Gastrocnemius medialis (tissue), 4 donors: ENCODE measurements around the gene LOX. TPM values are rescaled to one million over a fixed set of nuclear protein-coding genes. Genes with fewer than 3 reads are reported as not detected.
A peak's percentile ranks its signal among the peaks of the same experiment; 100 is the strongest.

Experiments used
- ATAC-seq, 2 donors: fragments of 150-250 bp; one replicate each; pipeline ENCODE4 v1.9.1; 2016
- DNase-seq, 2 donors: peaks; one replicate each; pipeline ENCODE4 v3.0.0-alpha.2; 2019
- H3K27ac ChIP-seq, 4 donors: fragments of 200-600 bp; sonication (generic); 1 replicate in 1 of 4; 2 replicates in 3 of 4; pipeline ENCODE4 v1.5.1; 2016 to 2018; ENCODE audit warnings: mild to moderate bottlenecking in 2 of 4, moderate library complexity in 1 of 4
- H3K27me3 ChIP-seq, 3 donors: fragments of 200-600 bp; sonication (generic) in 2 of 3; 1 replicate in 1 of 3; 2 replicates in 2 of 3; pipeline versions ENCODE4 v1.5.1 to v1.6.0; 2016 to 2019; ENCODE audit warnings: mild to moderate bottlenecking in 1 of 3, moderate library complexity in 1 of 3
- H3K36me3 ChIP-seq, 2 donors: fragments of 200-600 bp; sonication (generic) in 1 of 2; one replicate each; pipeline ENCODE4 v1.5.1; 2017 to 2018
- H3K4me1 ChIP-seq, 2 donors: fragments of 200-600 bp; sonication (generic) in 1 of 2; one replicate each; pipeline ENCODE4 v1.5.1; 2016 to 2017; ENCODE audit warnings: mild to moderate bottlenecking in 2 of 2
- H3K4me3 ChIP-seq, 4 donors: fragments of 200-600 bp; sonication (generic) in 3 of 4; 1 replicate in 1 of 4; 2 replicates in 3 of 4; pipeline ENCODE4 v1.5.1; 2016 to 2019; ENCODE audit warnings: mild to moderate bottlenecking in 2 of 4
- H3K9me3 ChIP-seq, 3 donors: fragments of 200-600 bp; sonication (generic) in 2 of 3; 1 replicate in 1 of 3; 2 replicates in 2 of 3; pipeline ENCODE4 v1.5.1; 2016 to 2019
- POLR2A ChIP-seq, 2 donors: fragments of 450-650 bp; IDR thresholded peaks; one replicate each; pipeline ENCODE4 v1.6.1; 2017; ENCODE audit warnings: antibody characterized with exemption in 2 of 2, mild to moderate bottlenecking in 2 of 2, moderate library complexity in 2 of 2
- in situ Hi-C, 4 donors: fragments of 200-750 bp; cut with MboI; loops; one replicate each; pipeline versions ENCODE4 v1.15.0 to v1.8.0; 2017; ENCODE audit warnings: low sequenced_read_pairs in 4 of 4
- intact Hi-C: fragments of 100-400 bp; cut with DNase I; formaldehyde crosslinking; loops from one replicate; pipeline ENCODE4 v1.15.1; 2023; ENCODE audit warnings: low total_unique reads
- total RNA-seq, 4 donors: library from RNA; depleted of rRNA; stranded (reverse); fragments of >200 nt; gene quantifications; one replicate each; pipeline versions ENCODE4 v1.1.0 to v1.2.3, GENCODE V29; 2016
- TF ChIP-seq, protein P1 (sequence below), 5 experiments: fragments of 450-650 bp in 3 of 5; fragments of 200-600 bp in 2 of 5; sonication (generic) in 2 of 5; IDR thresholded peaks in 4 of 5; conservative IDR thresholded peaks in 1 of 5; 1 replicate in 4 of 5; 2 replicates in 1 of 5; pipeline ENCODE4 v1.5.1; 2016 to 2019; ENCODE audit warnings: antibody characterized with exemption in 5 of 5, mild to moderate bottlenecking in 3 of 5, moderate library complexity in 3 of 5

The LOX gene
- total RNA-seq, 4 donors from 2014 or later = 1.1 to 7.6 (median 2.3) TPM

DNA sequence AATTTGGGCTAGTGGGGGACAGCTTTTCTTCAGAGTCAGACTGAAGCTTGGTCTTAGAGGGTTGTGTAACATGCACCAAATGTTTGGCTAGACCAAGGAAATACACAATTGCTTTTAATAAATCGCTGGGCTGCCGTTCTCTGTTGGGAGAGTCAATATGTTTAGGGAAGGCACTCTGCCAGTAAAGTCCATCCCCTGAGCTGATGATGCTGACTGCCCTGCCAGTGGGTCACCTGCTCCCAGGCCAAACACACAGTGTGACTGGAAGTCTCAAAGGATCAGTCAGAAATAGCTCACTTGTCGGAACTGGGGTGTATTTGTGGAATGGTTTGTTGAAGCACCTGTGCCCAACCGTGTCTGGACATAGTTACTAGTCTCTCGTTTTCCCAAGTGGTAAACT is 33.4 kb upstream of the LOX start:
- intact Hi-C loops = no loop called here
- Histone ChIP-seq H3K36me3 (no peaks in the 10 kb centered on the region), H3K27ac (no peak overlapping the region), H3K4me1 (no peaks in the 10 kb centered on the region), H3K27me3 (no peaks in the 10 kb centered on the region), H3K4me3 (no peak overlapping the region), H3K9me3 (no peaks in the 10 kb centered on the region)
- in situ Hi-C loops = no loop called here
- no peak for TF ChIP-seq POLR2A (IDR thresholded peaks at IDR 0.05)
- TF ChIP-seq, protein P1, sequence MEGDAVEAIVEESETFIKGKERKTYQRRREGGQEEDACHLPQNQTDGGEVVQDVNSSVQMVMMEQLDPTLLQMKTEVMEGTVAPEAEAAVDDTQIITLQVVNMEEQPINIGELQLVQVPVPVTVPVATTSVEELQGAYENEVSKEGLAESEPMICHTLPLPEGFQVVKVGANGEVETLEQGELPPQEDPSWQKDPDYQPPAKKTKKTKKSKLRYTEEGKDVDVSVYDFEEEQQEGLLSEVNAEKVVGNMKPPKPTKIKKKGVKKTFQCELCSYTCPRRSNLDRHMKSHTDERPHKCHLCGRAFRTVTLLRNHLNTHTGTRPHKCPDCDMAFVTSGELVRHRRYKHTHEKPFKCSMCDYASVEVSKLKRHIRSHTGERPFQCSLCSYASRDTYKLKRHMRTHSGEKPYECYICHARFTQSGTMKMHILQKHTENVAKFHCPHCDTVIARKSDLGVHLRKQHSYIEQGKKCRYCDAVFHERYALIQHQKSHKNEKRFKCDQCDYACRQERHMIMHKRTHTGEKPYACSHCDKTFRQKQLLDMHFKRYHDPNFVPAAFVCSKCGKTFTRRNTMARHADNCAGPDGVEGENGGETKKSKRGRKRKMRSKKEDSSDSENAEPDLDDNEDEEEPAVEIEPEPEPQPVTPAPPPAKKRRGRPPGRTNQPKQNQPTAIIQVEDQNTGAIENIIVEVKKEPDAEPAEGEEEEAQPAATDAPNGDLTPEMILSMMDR (IDR thresholded peaks at IDR 0.05 in 4 of 5, conservative IDR thresholded peaks at IDR 0.05 in 1 of 5) = no peak
- ATAC-seq (no peak), DNase-seq (no peak)

DNA sequence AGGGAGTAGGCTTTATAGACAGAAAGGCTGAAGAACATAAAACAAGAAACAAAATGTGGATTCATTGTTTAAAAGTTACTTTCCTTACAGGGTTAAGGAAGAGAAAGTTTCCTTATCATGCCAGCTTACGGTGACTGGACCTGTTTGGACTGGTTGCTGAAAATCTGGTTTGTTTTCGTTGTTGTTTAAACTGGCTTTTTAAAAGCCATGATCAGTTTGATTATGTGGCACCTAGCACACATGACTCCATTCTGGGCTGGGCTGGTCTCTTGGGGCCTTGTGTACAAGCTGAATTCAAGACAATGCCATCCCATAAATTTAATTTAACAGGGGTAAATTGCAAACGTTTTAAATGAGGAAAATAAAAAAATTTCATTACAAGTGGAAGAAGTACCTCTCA is 32.9 kb upstream of the LOX start:
- in situ Hi-C loops = no loop called here
- Histone ChIP-seq H3K9me3 (no peaks in the 10 kb centered on the region), H3K36me3 (no peaks in the 10 kb centered on the region), H3K4me3 (no peak overlapping the region), H3K4me1 (no peaks in the 10 kb centered on the region), H3K27ac (no peak overlapping the region), H3K27me3 (no peaks in the 10 kb centered on the region)
- intact Hi-C loops = no loop called here
- DNase-seq = no peak
- TF ChIP-seq, protein P1 (IDR thresholded peaks at IDR 0.05 in 4 of 5, conservative IDR thresholded peaks at IDR 0.05 in 1 of 5) = no peak
- TF ChIP-seq POLR2A (IDR thresholded peaks at IDR 0.05) = no peak
- no peak for ATAC-seq

DNA sequence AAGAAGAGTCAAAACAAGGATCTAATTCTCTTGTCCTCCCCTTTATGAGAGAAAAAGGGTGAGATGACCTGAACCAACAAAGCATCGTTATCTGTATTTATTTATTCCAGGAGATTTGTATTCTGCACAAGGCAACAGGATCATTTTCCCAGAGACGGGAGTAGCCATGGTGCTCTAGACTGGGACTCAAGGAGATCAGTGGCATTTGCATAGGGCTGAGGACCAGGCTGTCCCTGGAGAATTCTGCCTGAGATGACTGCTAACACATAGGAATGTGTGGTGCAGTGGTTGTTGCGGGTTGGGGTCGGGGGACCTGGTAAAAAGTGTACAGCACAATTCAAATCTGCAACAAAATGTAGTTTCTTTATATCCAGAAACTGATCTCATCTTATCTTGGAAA is 29.0 kb upstream of the LOX start:
- ATAC-seq (no peak), DNase-seq (no peak)
- Histone ChIP-seq H3K4me1 (no peaks in the 10 kb centered on the region), H3K4me3 (no peak overlapping the region), H3K9me3 (no peaks in the 10 kb centered on the region), H3K36me3 (no peaks in the 10 kb centered on the region), H3K27ac (no peak overlapping the region), H3K27me3 (no peaks in the 10 kb centered on the region)
- TF ChIP-seq, protein P1 (IDR thresholded peaks at IDR 0.05 in 4 of 5, conservative IDR thresholded peaks at IDR 0.05 in 1 of 5) = no peak
- TF ChIP-seq POLR2A (IDR thresholded peaks at IDR 0.05) = no peak
- in situ Hi-C loops (no loop called here), intact Hi-C loops (no loop called here)

DNA sequence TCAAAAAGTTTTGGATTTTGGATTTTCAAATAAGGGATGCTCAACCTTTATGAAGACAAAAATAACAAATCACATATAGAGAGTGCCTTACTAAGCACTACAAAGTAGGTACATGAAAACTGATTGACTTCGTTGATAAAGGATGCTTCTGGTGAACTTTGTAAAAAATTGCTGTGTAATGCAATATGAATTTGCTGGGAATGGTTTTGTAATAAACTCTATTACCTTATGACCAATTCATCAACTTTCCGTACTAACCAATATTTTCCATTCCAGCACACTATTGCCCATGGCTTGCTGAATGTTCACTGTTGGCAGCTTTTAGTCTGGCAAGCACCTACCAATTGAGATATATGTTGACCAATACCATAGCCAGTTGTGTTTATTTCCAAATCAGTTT is 27.9 kb upstream of the LOX start:
- Histone ChIP-seq H3K4me1 (no peaks in the 10 kb centered on the region), H3K27ac (no peak overlapping the region), H3K36me3 (no peaks in the 10 kb centered on the region), H3K4me3 (no peak overlapping the region), H3K27me3 (no peaks in the 10 kb centered on the region), H3K9me3 (no peaks in the 10 kb centered on the region)
- DNase-seq (no peak), ATAC-seq (no peak)
- in situ Hi-C loops = no loop called here
- intact Hi-C loops = no loop called here
- TF ChIP-seq, protein P1 (IDR thresholded peaks at IDR 0.05 in 4 of 5, conservative IDR thresholded peaks at IDR 0.05 in 1 of 5) = no peak
- no peak for TF ChIP-seq POLR2A (IDR thresholded peaks at IDR 0.05)

DNA sequence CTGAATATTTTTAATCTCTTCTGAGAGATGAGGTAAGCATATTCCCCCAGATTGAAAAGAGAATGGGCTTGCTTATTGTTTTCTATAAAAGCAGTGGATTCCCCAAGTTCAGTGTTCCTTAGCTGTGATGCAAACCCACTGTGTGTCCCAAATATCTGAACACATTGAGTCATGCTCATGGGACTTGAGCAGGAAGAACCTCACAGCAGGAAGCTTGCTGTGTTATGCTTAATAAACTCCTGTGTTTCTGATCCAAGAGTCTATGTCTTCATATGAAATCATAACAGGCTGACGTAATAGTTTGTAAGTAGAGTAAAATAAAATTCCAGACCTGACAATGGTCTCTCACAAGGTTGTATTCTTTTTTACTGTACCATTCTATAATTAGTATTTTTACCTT is 24.8 kb upstream of the LOX start:
- intact Hi-C loops (no loop called here), in situ Hi-C loops (no loop called here)
- Histone ChIP-seq H3K4me1 (no peaks in the 10 kb centered on the region), H3K36me3 (no peaks in the 10 kb centered on the region), H3K9me3 (no peaks in the 10 kb centered on the region), H3K27me3 (no peaks in the 10 kb centered on the region), H3K4me3 (no peak overlapping the region), H3K27ac (no peak overlapping the region)
- TF ChIP-seq POLR2A (IDR thresholded peaks at IDR 0.05) = no peak
- TF ChIP-seq, protein P1 (IDR thresholded peaks at IDR 0.05 in 4 of 5, conservative IDR thresholded peaks at IDR 0.05 in 1 of 5) = no peak
- DNase-seq (no peak), ATAC-seq (peak in 1 of 2 donors; percentile 30)
